Activated T-cell treated with anti-CD3 and anti-CD28 coated beads for 1 hour (primary cell): ENCODE results near the gene NRG2.

Experiments used
- DNase-seq: peaks from one replicate; pipeline ENCODE4 v3.0.0-alpha.2; 2020; ENCODE audit warnings: low read depth

Gene NRG2

DNA sequence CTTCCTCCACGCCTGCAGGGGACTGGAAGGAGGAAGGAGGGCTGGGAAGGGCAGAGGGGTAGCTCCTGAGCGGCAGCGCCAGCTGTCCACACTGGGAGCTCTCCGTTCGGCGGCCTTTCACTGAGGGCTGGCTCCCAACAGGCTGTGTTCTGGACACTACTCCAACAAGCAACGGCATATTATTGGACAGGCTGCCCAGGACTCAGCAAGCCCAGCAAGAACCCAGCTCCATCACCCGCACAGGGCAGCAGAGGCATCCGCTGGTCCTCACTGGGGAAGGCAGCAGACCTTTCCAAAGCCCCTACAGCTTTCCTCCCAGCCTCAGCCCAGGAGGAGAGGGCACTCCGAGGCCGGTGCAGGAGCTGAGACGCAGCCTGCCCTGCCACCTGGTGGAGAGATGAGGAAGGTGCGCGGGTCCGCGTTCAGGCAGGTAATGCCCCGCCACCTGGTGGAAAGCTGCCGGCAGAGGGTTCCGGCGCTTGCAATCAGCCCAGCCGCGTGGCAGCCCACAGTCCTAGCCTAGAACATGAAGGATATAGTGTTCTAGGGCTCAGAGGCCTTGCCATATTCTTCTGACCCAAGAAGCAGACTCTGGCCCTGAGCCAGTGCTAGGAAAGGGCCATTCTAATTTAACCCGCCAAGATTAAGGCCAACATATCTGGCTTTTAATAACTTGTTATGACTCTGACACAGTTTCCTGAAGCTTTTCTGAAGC, 74.4 kb downstream of the NRG2 start:
- peak; percentile 83 for DNase-seq

DNA sequence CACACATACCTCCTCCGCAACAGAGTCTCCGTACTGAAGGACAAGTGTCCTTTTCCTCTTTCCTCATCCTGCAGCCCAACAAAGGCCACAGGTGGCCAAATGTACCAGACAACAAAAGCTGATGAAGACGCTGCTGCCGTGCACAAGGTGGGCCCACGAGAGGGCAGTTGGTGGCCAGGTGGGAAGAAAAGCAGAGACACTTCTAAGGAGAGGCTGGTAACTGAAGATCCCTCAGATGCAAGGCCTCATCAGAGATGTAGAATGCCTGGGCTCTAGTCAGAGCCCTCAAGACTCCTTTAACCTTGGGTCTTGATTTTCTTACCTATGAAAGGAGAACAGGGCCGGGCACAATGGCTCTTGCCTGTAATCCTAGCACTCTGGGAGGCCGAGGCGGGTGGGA, 75.7 kb downstream of the NRG2 start:
- no peak for DNase-seq

DNA sequence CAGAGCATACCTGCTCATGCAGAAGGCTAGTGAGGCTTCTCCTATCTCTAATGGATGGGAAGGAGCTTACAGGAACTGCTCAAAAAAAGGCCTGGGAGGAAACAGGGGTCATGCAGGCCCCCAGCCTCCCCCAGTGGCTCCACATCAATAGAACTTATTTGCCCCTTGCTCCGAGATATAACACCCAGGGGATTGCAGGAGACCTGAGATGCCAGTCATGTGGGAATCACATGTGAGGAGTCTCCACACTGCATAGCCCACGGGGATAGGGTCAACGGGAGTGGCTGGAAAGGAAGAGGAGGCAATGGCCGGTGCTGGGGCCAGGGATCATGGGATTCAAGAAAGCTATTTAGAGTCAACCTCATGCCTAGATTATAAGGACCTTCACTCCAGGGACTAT, 76.2 kb downstream of the NRG2 start:
- DNase-seq: no peak

DNA sequence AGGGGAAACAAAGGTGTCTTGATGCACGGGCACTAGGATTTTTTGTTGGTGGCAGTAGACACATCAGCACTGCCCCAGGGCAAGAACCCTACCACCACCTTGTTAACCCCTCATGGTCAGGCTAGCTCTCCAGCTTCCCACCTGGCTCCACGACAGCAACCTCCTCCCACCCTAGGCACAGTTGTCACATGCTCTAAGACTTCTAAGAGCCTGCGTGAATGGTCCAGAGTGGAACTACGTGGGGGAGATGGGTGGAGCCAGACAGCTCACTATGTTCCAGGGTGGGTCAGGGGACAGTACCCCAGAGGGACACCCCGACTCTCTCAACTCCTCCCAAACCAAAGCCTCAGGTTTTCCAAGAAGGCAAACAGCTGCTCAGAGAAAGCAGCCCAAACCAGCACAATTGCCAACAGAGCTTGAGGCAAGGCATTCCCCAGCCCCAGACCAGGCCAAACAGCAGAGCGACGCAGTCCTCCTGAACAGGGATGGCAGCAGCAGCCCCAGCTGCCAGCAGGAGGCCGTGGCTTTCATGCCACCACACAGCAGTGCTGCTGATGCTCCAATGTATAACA, 78.0 kb downstream of the NRG2 start:
- no peak for DNase-seq

DNA sequence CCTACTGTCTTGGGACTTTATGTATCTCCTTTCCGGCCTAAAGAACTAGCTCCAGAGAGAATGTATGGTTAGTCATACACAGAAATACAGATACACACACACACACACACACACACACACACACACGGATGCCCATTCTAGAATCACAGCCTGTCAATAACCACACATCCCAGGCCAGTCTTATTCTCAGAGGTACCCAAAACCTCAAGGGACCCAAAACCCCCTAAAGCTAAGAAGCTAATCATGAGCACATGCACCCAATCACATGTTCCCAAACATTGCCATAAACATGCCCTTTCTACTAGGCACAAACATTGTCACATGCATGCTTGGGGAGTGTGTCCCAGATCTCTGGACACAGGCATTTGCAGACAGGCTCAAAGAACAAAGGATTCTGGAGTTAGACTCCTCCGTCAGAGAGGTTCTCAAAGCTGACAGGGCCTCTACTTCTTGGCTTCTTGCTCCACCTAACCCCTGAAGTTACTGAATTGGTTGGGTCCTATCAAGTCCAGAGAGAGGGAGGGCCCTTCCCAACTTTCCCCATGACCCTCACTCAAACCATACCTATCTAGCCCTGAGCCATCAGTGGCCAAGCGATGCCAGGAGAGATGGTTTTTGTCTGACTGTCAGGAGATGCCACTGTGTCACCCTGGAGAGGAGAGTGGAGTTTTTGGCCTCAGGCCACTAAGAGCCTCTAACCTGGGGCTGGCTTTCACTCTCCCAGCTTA, 78.7 kb downstream of the NRG2 start:
- no peak for DNase-seq

DNA sequence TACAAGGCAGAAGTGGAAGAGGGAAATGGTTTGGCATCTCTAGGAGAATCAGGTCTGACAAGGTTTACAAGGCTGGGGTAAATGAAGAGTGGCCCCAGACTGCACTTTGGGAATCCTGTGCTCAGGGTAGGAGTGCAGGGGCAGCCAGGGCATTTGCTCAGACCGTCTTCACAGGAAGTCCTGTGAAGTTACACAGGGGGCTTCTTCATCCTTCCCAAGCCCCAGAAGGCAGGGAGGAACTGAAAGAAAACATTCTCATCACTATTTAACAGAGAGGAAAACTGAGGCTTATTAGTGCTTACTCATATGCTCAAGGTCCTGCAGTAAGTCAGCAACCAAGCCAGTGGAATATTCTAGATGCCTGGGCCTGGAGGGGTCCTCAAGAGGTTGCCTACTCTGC, 80.7 kb downstream of the NRG2 start:
- no peak for DNase-seq

DNA sequence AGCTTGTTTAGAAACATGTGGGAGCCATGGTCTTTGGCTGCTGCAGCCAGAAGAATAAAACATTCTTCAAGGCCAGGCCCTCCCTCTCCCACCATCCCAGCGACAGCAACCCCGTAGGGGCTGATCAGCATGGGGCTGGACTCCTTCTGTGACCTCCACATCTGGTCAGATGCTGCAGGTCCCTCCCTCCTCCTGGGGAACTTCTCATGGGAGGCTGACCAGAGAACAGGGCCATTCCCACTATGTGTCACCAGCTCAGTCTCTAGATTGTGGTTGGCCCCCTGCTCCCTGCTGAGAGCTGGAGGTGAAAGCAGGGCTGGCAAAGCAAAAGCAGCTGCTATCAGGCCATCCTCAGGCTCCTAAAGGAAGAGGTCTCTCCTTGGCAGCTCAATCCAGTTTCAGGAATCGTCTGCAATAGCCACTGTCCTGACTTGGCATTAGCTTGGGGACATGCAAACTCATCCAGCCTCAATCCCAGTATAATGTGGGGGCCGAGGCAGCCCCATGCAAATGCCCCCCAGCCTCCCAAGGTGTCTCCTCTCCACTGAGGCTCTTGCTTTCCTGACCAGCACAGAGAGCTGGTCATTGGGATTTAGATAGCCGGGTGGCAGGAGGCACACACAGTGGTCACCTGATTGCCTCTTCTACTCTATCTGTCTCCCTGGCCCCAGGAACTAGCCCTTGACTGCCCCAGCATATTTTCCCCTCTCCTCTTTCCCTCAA, 81.5 kb downstream of the NRG2 start:
- DNase-seq: no peak

DNA sequence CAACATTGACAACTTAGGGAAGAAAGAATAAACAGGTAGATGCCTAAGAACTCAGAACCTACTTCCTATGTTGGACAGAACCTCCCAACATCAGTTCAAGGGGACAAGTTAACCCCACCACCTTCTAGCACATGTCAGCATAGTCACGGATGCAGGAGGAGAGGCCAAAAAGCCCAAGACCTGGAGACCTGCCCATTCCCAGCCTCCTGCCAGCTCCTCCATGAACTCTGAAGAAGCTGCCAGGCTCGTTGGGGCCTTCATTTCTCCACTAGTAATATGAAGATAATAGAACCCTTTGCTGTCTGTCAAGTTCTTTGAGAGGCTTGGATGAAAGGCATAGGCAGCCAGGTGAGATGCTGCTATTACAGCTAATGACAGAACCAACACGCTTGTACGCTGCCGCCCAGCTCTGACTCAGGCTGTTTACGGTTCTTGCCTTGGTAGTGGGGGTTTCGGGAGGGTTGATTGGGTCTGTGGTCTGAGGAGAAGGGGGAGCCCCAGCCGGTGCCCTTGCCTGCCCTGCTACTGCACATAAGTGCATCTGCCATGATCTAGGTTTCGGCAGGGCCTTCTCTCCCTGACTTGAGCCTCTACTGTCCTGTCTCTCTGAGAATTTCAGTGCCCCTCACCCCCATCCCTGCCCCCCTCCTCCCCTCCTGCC, 82.2 kb downstream of the NRG2 start:
- DNase-seq: no peak

DNA sequence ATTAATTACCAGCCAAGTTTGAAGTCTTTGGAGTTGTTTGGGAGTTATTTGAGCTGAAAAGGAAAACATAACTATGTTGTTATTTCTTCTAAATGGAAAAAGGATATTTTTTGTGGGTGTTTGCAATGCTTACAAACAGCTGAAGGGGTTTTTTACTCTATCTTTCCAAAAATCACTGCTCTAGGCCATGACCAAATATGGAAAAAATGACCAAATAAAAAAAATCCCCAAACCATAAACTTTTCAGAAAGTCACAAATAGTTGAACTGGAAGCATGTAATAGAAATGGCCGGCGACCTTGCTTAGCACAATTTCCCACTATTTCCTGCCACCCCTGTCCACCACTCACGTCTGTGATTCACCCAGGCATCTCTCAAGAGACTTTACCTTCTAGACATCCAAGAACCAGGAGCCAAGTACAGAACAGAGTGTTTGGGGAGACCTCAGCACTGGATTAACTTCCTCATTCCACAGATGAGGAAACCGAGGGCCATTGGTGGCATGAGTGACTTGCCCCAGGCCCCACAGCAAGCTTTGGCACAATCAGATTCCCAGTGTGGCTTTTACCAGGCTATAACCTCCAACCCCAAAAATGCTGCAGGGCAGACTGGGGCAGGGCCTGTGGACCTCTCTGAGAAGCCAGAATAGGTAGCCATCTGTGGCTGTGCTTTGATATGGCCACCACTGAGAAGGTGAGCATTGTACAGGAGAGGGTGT, 84.5 kb downstream of the NRG2 start:
- no peak for DNase-seq

DNA sequence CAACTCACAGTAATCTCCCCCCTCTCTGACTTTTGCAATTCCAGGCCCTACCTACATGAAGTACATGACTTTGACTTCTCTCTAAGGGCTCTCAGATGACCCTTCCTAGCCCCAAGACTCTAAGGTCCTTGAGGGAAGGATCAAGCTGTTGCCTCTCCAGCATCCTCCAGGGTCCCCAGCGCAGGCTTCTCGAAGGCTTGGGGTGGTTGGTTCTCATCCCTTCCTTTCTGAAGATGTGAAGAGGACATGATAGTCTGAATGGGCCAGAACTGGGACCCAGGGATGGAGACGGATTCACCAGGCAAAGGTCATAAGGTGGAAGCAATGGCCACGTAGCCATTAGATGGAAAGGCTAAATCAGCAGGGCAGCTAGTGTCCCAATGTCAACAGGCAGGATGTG, 86.8 kb downstream of the NRG2 start:
- no peak for DNase-seq

DNA sequence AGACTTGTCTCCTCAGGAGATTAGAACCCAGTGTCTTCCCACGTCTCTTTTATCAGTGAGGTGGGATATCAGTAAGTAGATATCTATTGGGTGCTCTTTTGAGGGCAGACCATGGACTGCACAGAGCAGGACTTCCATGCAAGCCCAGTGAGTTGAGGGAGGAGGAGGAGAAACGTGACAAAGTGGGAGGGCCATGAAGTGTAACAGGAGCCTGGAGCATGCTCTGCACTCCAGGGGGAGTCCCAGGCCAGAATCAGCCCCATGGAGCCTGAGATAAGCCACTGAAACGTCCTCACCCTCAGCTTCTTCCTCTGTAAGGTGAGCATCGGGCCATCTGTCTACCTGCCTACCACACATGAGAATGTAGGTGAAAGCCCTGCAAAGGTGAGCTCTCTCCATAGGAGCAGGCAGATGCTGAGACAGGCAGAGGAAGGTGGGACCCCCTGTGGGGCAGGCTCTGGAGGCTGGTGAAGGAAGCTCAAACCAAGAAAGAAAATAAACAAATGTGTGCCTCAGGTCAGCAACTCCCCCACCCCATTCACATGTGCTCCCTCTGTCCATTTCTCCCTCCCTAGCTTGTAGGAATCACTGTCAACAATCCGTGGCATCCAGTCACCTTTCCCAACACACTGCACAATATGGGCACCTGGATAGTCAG, 87.4 kb downstream of the NRG2 start:
- no peak for DNase-seq

DNA sequence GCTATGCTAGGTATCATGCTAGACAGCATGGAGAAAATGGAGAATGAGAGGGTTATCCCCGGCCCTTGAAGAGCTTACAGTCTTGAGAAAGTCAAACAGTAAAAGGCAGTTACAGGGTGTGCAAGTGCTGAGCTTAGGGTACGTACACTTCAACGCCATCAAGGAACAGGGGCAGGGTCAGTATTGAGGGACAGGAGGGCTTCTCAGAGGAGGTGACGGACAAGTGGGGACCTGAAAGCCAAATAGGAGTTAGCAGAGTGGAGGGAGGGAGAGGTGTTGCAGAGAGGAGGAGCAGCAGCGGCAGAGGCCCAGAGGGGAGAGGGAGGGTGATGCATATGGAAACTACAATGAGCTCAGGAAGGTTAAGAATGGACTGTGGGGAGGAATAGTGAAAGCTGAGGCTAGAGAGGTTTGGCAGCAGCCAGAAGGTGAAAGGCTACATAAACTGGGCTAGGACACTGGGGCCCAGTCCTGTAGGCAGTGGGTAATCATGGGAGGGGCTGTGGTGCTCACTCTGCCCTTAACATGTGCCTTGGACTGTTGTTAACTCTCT, 88.0 kb downstream of the NRG2 start:
- DNase-seq: no peak

DNA sequence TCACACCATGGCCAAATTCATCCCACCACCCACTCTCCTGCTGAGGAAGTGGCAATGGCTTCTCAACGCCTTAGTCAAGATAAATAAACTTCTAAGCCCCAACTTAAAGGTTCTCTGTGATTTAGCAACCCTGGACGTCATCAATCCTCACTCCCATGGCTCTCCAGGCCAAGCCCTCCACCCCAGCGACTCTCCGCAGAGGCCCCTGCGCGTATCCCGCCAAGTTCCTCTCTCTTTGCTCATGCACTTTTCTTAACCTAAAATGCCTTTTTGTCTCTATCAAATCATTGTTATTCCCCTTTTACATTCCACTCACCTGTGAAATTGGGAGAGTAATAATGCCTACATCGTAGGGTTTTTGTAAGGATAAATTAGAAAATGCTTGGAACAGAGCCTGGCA, 88.6 kb downstream of the NRG2 start:
- DNase-seq: no peak

DNA sequence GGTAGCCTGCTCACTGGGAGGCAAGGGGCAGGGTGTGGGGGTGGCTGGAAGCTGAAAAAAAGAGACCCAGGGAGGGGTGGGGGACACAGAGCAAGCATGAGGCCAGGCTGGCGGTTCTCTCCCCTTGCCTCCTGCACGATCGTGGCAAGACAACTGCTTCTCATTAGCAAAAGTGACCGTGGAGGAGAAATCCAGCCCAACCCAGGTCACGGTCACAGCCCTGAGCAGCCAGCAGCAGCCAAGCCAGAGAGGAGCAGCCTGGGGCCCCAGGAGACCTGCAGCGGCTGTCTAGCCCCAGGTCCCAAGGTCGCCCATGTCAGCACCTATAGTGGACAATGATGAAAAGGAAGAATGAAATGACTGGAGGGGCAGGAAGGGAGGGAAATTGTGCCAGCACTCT, 89.1 kb downstream of the NRG2 start:
- DNase-seq: no peak

DNA sequence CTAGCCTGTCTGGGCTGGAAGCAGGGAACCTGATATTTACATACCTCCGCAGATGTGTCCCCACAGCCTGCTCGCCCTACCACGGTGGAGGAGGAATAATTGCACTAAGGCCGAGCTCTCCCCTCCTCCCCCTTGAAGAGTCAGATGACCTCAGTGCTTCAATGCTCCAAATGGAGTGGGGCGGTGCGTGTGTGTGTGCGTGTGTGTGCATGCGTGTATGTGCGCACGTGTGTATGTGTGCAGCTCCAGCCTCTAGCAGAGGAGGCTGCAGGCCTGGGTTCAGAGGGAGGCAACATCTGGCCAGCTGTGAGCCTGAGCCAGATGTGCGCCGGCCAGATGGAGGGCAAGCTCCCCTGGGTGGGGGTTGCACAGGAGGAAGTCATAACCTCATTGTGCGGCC, 90.5 kb downstream of the NRG2 start:
- DNase-seq: no peak

DNA sequence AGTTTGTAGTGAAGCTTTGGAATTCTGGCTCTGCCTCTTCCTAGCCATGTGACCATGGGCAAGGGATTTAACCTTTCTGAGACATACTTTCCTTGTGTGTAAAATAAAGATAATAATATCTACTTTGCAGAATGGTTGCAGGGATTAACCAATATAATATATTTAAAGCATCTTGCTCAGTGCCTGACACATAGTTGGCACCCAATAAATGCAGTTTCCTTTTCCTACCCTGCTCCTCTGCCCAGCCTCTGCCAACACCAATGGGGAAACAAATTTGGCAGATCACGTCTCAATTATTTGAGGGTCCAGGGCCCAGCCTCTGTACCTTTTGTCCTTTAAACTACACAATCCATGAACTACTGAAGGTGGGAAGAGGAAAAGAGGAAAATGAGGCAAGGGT, 91.1 kb downstream of the NRG2 start:
- no peak for DNase-seq

DNA sequence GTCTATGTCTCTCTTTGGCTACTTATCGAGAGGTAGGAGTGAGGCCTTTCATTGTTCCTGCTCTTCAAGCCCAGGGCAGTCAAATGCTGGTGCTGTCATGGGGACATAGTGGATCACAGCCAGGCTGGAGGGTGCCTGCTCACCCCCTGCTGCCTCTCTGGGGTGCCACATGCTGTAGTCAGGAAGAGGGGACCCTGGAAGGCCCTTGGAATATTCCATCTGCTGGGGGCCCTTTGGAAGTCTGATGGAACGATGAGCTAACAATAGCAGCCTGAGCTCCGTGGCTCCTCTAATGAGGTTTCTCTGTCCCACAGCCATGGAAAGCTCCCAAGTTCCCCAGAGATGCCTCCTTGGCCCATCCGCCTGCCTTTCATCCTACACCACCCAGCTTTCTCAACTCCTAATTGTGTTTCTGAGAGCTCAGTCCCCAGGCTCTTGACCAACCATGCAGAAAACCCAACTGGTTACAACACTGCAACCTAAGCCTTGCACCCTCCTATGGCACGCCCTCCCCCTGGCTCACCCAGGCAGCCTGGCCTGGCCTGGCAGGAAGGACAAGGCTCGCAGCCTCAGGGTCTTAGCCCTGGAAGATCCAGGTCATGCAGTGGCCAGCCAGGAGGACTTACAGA, 91.7 kb downstream of the NRG2 start:
- no peak for DNase-seq

DNA sequence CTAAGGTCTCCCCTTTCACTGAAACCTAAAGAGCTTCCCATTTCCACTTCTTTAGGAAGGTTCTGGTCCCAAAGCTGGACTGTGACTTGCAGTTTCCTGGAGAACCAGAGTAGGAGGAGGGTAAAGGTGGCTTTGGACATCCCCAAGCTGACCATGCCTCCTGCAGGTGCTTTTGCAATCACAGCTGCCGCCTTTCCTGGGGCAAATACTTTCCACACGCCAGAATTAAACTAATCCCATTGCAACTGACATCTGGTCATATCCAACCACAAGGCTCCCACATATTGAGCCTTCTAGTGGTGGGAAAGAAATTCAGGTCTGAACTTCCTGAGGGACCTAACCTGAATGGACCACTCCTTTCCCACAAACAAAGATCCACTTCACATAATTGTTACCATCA, 92.7 kb downstream of the NRG2 start:
- DNase-seq: no peak

DNA sequence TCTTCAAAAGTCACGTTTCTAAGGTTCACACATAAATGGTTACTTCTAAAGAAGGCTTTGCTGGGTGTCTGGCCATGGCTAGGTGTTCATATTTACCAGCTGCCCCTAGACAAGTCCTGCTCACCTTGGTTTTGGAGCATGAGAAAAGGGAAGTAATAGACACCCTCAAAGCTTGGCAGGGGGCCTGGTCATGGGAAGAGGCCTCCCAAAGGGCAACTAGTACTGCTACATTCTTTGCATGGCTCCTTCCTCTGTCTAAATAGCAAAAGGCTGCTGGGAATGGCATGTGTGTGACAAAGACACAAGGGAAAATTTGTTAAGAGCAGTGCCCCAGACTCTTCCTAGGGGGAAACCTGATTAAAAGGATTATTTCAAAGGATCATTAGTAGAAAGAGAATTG, 93.4 kb downstream of the NRG2 start:
- no peak for DNase-seq

DNA sequence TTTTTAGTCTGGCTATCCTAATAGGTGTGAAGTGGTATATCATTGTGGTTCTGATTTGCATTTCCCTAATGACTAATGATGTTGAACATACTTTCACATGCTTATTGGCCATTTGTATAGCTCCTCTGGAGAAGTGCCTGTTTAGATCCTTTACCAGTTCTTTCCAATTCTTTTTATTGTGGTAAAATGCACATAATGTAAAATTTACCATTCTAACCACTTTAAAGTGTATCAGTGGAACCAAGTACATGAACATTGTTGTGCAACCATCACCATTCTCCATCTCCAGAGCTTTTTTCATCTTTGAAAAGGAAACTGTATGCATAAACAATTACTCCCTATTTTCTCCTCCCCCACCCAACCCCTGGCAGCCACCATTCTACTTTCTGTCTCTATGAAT, 95.4 kb downstream of the NRG2 start:
- DNase-seq: no peak
